K562 (cell line): ENCODE results near the gene NFS1. TPM values are rescaled to one million over a fixed set of nuclear protein-coding genes. Genes with fewer than 3 reads are reported as not detected.

Experiments
- ATAC-seq: fragments of 200-7000 bp; cut with Tn5 transposase; 3 replicates; pipeline ENCODE4 v1.9.1; 2020; ENCODE audit warnings: moderate library complexity
- BruUV-seq: library from RNA; stranded (reverse); fragments of 400-500 nt; replicated peaks from 2 replicates; lab custom pipeline; 2021; lab: Mats Ljungman, UMichigan
- CTCF ChIA-PET: fragments of 300-600 bp; formaldehyde crosslinking; extraction: SDS; loops from one replicate; lab custom pipeline; 2021; ENCODE audit warnings: low intra/inter-chr PET ratio; lab: Yijun Ruan, JAX
- POLR2A ChIA-PET: fragments of 300-600, 350-650 bp; sonication (Branson Sonifier 250); formaldehyde crosslinking; extraction: SDS; loops from one replicate; lab custom pipeline; 2021; ENCODE audit warnings: antibody characterized with exemption, inconsistent platforms; lab: Yijun Ruan, JAX
- DNase-seq, 4 experiments: peaks; one replicate each; pipeline versions ENCODE4 v3.0.0 to v3.0.0-alpha.2; 2011 to 2018; ENCODE audit warnings: low spot score in 3 of 4, mixed read lengths in 3 of 4; ENCODE audit errors: extremely low read depth in 1 of 4
- FAIRE-seq: peaks from 2 replicates; lab custom pipeline; 2011; peaks lifted over from hg19 to GRCh38; lab: Jason Lieb, UNC
- H2AFZ ChIP-seq: 2 replicates; pipeline ENCODE4 v1.6.0; 2011; ENCODE audit warnings: low read depth, low read length, control low read depth, inconsistent platforms
- H3K27ac ChIP-seq: fragments of 200-600 bp; 3 replicates; pipeline ENCODE4 v1.8.0; 2011; ENCODE audit warnings: low read depth, mild to moderate bottlenecking, control low read depth, inconsistent platforms, low read length, moderate library complexity, mixed read lengths; ENCODE audit errors: extremely low read depth
- H3K27me3 ChIP-seq, 2 experiments: fragments of 300-600 bp in 1 of 2; 2 replicates in 1 of 2; 3 replicates in 1 of 2; pipeline versions ENCODE4 v1.6.0 to v1.8.0; 2011; ENCODE audit warnings: inconsistent platforms in 2 of 2, low read length in 2 of 2, mild to moderate bottlenecking in 1 of 2, mixed read lengths in 1 of 2, moderate library complexity in 1 of 2; ENCODE audit not compliant: control insufficient read depth in 2 of 2, insufficient read depth in 2 of 2
- H3K36me3 ChIP-seq: fragments of 300-600 bp; 3 replicates; pipeline ENCODE4 v1.8.0; 2011; ENCODE audit warnings: mild to moderate bottlenecking, low read length, inconsistent platforms; ENCODE audit not compliant: control insufficient read depth, insufficient read depth
- H3K4me1 ChIP-seq, 2 experiments: fragments of 200-600 bp in 1 of 2; replicated peaks in 1 of 2; 2 replicates in 1 of 2; 3 replicates in 1 of 2; pipeline versions ENCODE4 v1.5.1 to v1.8.0; 2011; ENCODE audit warnings: inconsistent platforms in 2 of 2, low read length in 2 of 2, mild to moderate bottlenecking in 1 of 2, mixed read lengths in 1 of 2, moderate library complexity in 1 of 2; ENCODE audit not compliant: control insufficient read depth in 2 of 2, insufficient read depth in 2 of 2
- H3K4me2 ChIP-seq: 2 replicates; pipeline ENCODE4 v1.6.1; 2011; ENCODE audit warnings: low read length, control low read depth, inconsistent platforms, mixed read lengths; ENCODE audit not compliant: insufficient read depth
- H3K4me3 ChIP-seq: fragments of 200-600 bp; sonication (generic), shearing (Covaris generic); 2 replicates; pipeline ENCODE4 v1.5.1; 2016; ENCODE audit warnings: control low read depth, inconsistent platforms
- H3K79me2 ChIP-seq: fragments of 200-600 bp; 3 replicates; pipeline ENCODE4 v1.8.0; 2011; ENCODE audit warnings: low read length, inconsistent platforms; ENCODE audit not compliant: control insufficient read depth, insufficient read depth
- H3K9ac ChIP-seq, 2 experiments: 2 replicates each; pipeline versions ENCODE4 v1.6.0 to v1.6.1; 2011; ENCODE audit warnings: low read depth in 2 of 2, low read length in 2 of 2, control low read depth in 1 of 2, inconsistent platforms in 1 of 2, mild to moderate bottlenecking in 1 of 2, mixed read lengths in 1 of 2; ENCODE audit not compliant: insufficient read depth in 1 of 2
- H3K9me1 ChIP-seq: one replicate; pipeline ENCODE4 v1.6.0; 2011; ENCODE audit warnings: inconsistent platforms, mild to moderate bottlenecking, low read length, moderate library complexity; ENCODE audit not compliant: control insufficient read depth, insufficient read depth
- H3K9me3 ChIP-seq: replicated peaks from 2 replicates; pipeline ENCODE4 v1.5.1; 2011; ENCODE audit warnings: low read depth, low read length, inconsistent platforms; ENCODE audit not compliant: control insufficient read depth, insufficient read depth
- H4K20me1 ChIP-seq: replicated peaks from 2 replicates; pipeline ENCODE4 v1.6.1; 2011; ENCODE audit warnings: low read length, inconsistent platforms, mixed read lengths; ENCODE audit not compliant: control insufficient read depth, insufficient read depth
- ARID2 ChIP-seq: fragments of 450-650 bp; IDR thresholded peaks from 2 replicates; pipeline ENCODE4 v1.6.1; 2017; ENCODE audit warnings: antibody characterized with exemption, mild to moderate bottlenecking
- RBM22 ChIP-seq: fragments of 200-400 bp; formaldehyde crosslinking; IDR thresholded peaks from 2 replicates; pipeline ENCODE4 v1.6.1; 2018; ENCODE audit warnings: low read length, low read depth; ENCODE audit not compliant: poor library complexity, severe bottlenecking
- ZNF696 ChIP-seq: fragments of 250-450 bp; sonication (Bioruptor Pico); conservative IDR thresholded peaks from 2 replicates; pipeline ENCODE4 v1.4.0; 2020; ENCODE audit warnings: mild to moderate bottlenecking, moderate library complexity
- WGBS: fragments of 100-300 bp; shearing (Covaris generic); methylation state at CpG from one replicate; pipeline ENCODE4 v1.1.6; 2016; ENCODE audit warnings: low coverage, mixed read lengths; ENCODE audit not compliant: insufficient coverage; ENCODE audit errors: missing lambda C conversion rate; 5-methylcytosine and 5-hydroxymethylcytosine counted together
- in situ Hi-C: fragments of 300-500 bp; cut with MboI; formaldehyde crosslinking; loops from 4 replicates; pipeline ENCODE4 v1.15.0; 2018; ENCODE audit warnings: inconsistent platforms, mixed read lengths
- intact Hi-C: fragments of 100-400 bp; cut with micrococcal nuclease; formaldehyde crosslinking; loops from 2 replicates; pipeline ENCODE4 v1.14.2; 2022
- polyA plus RNA-seq, 8 experiments: library from polyadenylated mRNA; depleted of rRNA in 4 of 8; stranded (reverse) in 5 of 8; unstranded in 3 of 8; fragments of >200 nt; fragmentation: Nextera tagmentation in 2 of 8; fragmentation: Illumina TruSeq in 1 of 8; extraction: Ambion mirVana in 2 of 8; extraction: Trizol in 1 of 8; gene quantifications; 2 replicates each; pipeline versions ENCODE4 v1.2.1 to v1.2.3, GENCODE V29; 2011 to 2014; ENCODE audit warnings: inconsistent platforms in 1 of 8, missing spikeins in 1 of 8
- total RNA-seq, 7 experiments: library from RNA; depleted of rRNA in 6 of 7; stranded (reverse); fragments of >200 nt in 6 of 7; fragmentation: Illumina TruSeq in 2 of 7; extraction: Trizol in 2 of 7; gene quantifications; 2 replicates each; pipeline versions ENCODE4 v1.2.1 to v1.2.3, GENCODE V29; 2011 to 2021; ENCODE audit warnings: low replicate concordance in 1 of 7

Gene NFS1
- total and polyA plus RNA-seq, 9 of the 15 experiments (the other 6 are each of a cell fraction or from before 2014, with no cell fraction given), result 11.5 to 84.8 (median 47.1) TPM

- TF ChIP-seq ZNF696, result no peak
These were observed 40.4 kb upstream of the NFS1 start (continued) for GRCh38 chr20:35739294-35740163.

- ATAC-seq, result no peak
- Histone ChIP-seq H3K4me2 (peak overlapping the region; percentile 19; the same call in 1 of the 2 replicates), H3K4me1 (peaks cover under 1 to 18% of the 10 kb centered on the region in 2 experiments; a peak in 3 of 5 replicates), H3K79me2 (peaks cover 96% of the 10 kb centered on the region), H3K9ac (no peak overlapping the region), H3K9me1 (no peaks in the 10 kb centered on the region), H3K36me3 (peaks cover 75% of the 10 kb centered on the region), H3K9me3 (no peaks in the 10 kb centered on the region), H3K4me3 (no peak overlapping the region), H2AFZ (no peak overlapping the region), H4K20me1 (peaks cover 51% of the 10 kb centered on the region), H3K27me3 (no peaks in the 10 kb centered on the region), H3K27ac (0 out of 3 replicates have a peak overlapping the region, but pooled peaks have one; percentile 7)
- DNase-seq, result no peak
- CTCF ChIA-PET, result no interaction called here
- in situ Hi-C loops, result no loop called here
- WGBS, result 83% methylated on average over 4 of the region's 4 CpGs
- intact Hi-C loops, result no loop called here
- no TSS peak for BruUV-seq
- POLR2A ChIA-PET, result interaction anchor here (1.0 to 7.0 kb wide), 10 partner anchors 10 to 215 kb away, joined by 3 to 99 read pairs (median 4); partner anchors contain the start of genes PHF20 and SCAND1
- peak; percentile 5 for TF ChIP-seq RBM22
- no peak for TF ChIP-seq ARID2
- FAIRE-seq, result no peak
These were observed 39.4 kb upstream of the NFS1 start for GRCh38 chr20:35738410-35739179.
